Activated CD4-positive, alpha-beta T cell treated with anti-CD3 and anti-CD28 coated beads, Interleukin-2, amount 10 ng/mL, durations not matched to agents 7 days and 5 days (primary cell): ENCODE data around the gene CTDSP2. TPM values are rescaled to one million over a fixed set of nuclear protein-coding genes. Genes with fewer than 3 reads are reported as not detected.
A peak's percentile ranks its signal among the peaks of the same experiment; 100 is the strongest.
"Not testable (repeated sequence)": the region's sequence is repeated elsewhere in the genome, so short reads cannot be mapped to it uniquely, and the experiment has no call there.

Experiments
- CTCF ChIA-PET: fragments of 350-600 bp; sonication (Branson Sonifier 250); formaldehyde crosslinking; loops from one replicate; lab custom pipeline; 2021; ENCODE audit warnings: antibody characterized with exemption; lab: Charles Lee
- POLR2A ChIA-PET: fragments of 350-600 bp; sonication (Branson Sonifier 250); formaldehyde crosslinking; loops from one replicate; lab custom pipeline; 2021; ENCODE audit warnings: antibody characterized with exemption; lab: Charles Lee
- DNase-seq: peaks from one replicate; pipeline ENCODE4 v3.0.0-alpha.2; 2020
- H3K27ac Mint-ChIP-seq: one replicate; pipeline ENCODE4 v1.8.0; 2021; ENCODE audit warnings: mild to moderate bottlenecking, moderate library complexity, mixed read lengths
- H3K27me3 Mint-ChIP-seq: one replicate; pipeline ENCODE4 v1.8.0; 2021; ENCODE audit warnings: mixed read lengths
- H3K36me3 Mint-ChIP-seq: one replicate; pipeline ENCODE4 v1.8.0; 2021; ENCODE audit warnings: low read depth, mixed read lengths
- H3K4me1 Mint-ChIP-seq: one replicate; pipeline ENCODE4 v1.8.0; 2021; ENCODE audit warnings: mixed read lengths
- H3K4me3 Mint-ChIP-seq: one replicate; pipeline ENCODE4 v1.8.0; 2021; ENCODE audit warnings: mild to moderate bottlenecking, moderate library complexity, mixed read lengths
- H3K9me3 Mint-ChIP-seq: one replicate; pipeline ENCODE4 v1.8.0; 2021; ENCODE audit warnings: mixed read lengths
- total RNA-seq, 2 experiments: library from RNA; stranded (reverse); gene quantifications; one replicate each; pipeline ENCODE4 v1.2.3, GENCODE V29; 2021

CTDSP2 gene
- total RNA-seq, 2 experiments from 2014 or later, result 144 to 156 TPM

- H3K36me3 Mint-ChIP-seq, result peaks cover 5% of the 10 kb centered on the region
- H3K27ac Mint-ChIP-seq, result peak overlapping the region; percentile 7
- POLR2A ChIA-PET, result no interaction called here
- peaks cover 3% of the 10 kb centered on the region for H3K9me3 Mint-ChIP-seq
- CTCF ChIA-PET, result interaction anchor here (0.7 to 1.2 kb wide), 3 partner anchors 23 to 126 kb away, joined by 3 read pairs; no protein-coding TSS in a partner anchor
- H3K4me1 Mint-ChIP-seq, result peaks cover 42% of the 10 kb centered on the region
- DNase-seq, result no peak
- H3K4me3 Mint-ChIP-seq, result no peak overlapping the region
- no peaks in the 10 kb centered on the region for H3K27me3 Mint-ChIP-seq
Observed at GRCh38 chr12:57779736-57780135, 66.8 kb downstream of the CTDSP2 start.

- Mint-ChIP-seq H3K36me3 (peaks cover 3% of the 10 kb centered on the region), H3K4me1 (peaks cover 41% of the 10 kb centered on the region), H3K9me3 (peaks cover 3% of the 10 kb centered on the region), H3K27me3 (no peaks in the 10 kb centered on the region), H3K27ac (no peak overlapping the region), H3K4me3 (no peak overlapping the region)
- DNase-seq, result no peak
- CTCF ChIA-PET, result interaction anchor here (0.7 to 1.0 kb wide), 3 partner anchors 9 to 128 kb away, joined by 3 to 4 read pairs (median 3); no protein-coding TSS in a partner anchor
- POLR2A ChIA-PET, result no interaction called here
Observed at GRCh38 chr12:57777911-57778310, 68.6 kb downstream of the CTDSP2 start.

GRCh38 chr12:57777367-57777766 lies 69.2 kb downstream of the CTDSP2 start:
- Mint-ChIP-seq H3K4me1 (peaks cover 37% of the 10 kb centered on the region), H3K27ac (no peak overlapping the region), H3K4me3 (no peak overlapping the region), H3K27me3 (no peaks in the 10 kb centered on the region), H3K36me3 (peaks cover 3% of the 10 kb centered on the region), H3K9me3 (peaks cover 3% of the 10 kb centered on the region)
- ChIA-PET CTCF (interaction anchor here (0.6 to 1.3 kb wide), 3 partner anchors 10 to 128 kb away, joined by 3 to 5 read pairs (median 4); partner anchors contain the start of gene CYP27B1), POLR2A (no interaction called here)
- no peak for DNase-seq

GRCh38 chr12:57776247-57776587 lies 70.3 kb downstream of the CTDSP2 start:
- Mint-ChIP-seq H3K4me3 (no peak overlapping the region), H3K36me3 (peaks cover 9% of the 10 kb centered on the region), H3K27ac (no peak overlapping the region), H3K27me3 (no peaks in the 10 kb centered on the region), H3K4me1 (peaks cover 33% of the 10 kb centered on the region), H3K9me3 (no peaks in the 10 kb centered on the region)
- ChIA-PET CTCF (interaction anchor here (1.3 kb wide), 1 partner anchor 9 kb away, joined by 5 read pairs; the partner anchor contains the start of gene CYP27B1), POLR2A (no interaction called here)
- no peak for DNase-seq

GRCh38 chr12:57775563-57776246 lies 70.8 kb downstream of the CTDSP2 start:
- Mint-ChIP-seq H3K27ac (no peak overlapping the region), H3K4me3 (no peak overlapping the region), H3K27me3 (no peaks in the 10 kb centered on the region), H3K36me3 (peaks cover 9% of the 10 kb centered on the region), H3K9me3 (no peaks in the 10 kb centered on the region), H3K4me1 (peaks cover 31% of the 10 kb centered on the region)
- POLR2A ChIA-PET, result no interaction called here
- no peak for DNase-seq
- CTCF ChIA-PET, result interaction anchor here (1.1 to 1.3 kb wide), 3 partner anchors 8 to 19 kb away, joined by 3 to 5 read pairs (median 3); partner anchors contain the start of gene CYP27B1

GRCh38 chr12:57775044-57775443 lies 71.5 kb downstream of the CTDSP2 start:
- POLR2A ChIA-PET, result no interaction called here
- no peaks in the 10 kb centered on the region for H3K9me3 Mint-ChIP-seq
- peaks cover 30% of the 10 kb centered on the region for H3K4me1 Mint-ChIP-seq
- no peak for DNase-seq
- peaks cover 9% of the 10 kb centered on the region for H3K36me3 Mint-ChIP-seq
- H3K4me3 Mint-ChIP-seq, result no peak overlapping the region
- no peak overlapping the region for H3K27ac Mint-ChIP-seq
- H3K27me3 Mint-ChIP-seq, result no peaks in the 10 kb centered on the region
- CTCF ChIA-PET, result interaction anchor here (0.6 to 1.3 kb wide), 4 partner anchors 8 to 153 kb away, joined by 3 to 6 read pairs (median 4); partner anchors contain the start of gene TSFM

GRCh38 chr12:57774634-57775033 lies 71.9 kb downstream of the CTDSP2 start:
- POLR2A ChIA-PET, DNase-seq, H3K4me3 Mint-ChIP-seq, H3K27me3 Mint-ChIP-seq, H3K27ac Mint-ChIP-seq, H3K9me3 Mint-ChIP-seq: not testable (repeated sequence)
- CTCF ChIA-PET, result interaction anchor here (0.6 to 1.3 kb wide), 5 partner anchors 8 to 153 kb away, joined by 3 to 6 read pairs (median 3); partner anchors contain the start of gene TSFM
- H3K4me1 Mint-ChIP-seq, result peaks cover 30% of the 10 kb centered on the region
- peaks cover 12% of the 10 kb centered on the region for H3K36me3 Mint-ChIP-seq

GRCh38 chr12:57772429-57773322 lies 73.9 kb downstream of the CTDSP2 start, which contains the start of gene EEF1AKMT3:
TSS of gene EEF1AKMT3 (plus strand) at chr12:57772614. CDS start at chr12:57772725, 111 bp downstream.
- peak; percentile 44 for DNase-seq
- peaks cover 28% of the 10 kb centered on the region for H3K4me1 Mint-ChIP-seq
- H3K4me3 Mint-ChIP-seq, result peak within 1 kb of the TSS; percentile 94
- no peaks in the 10 kb centered on the region for H3K27me3 Mint-ChIP-seq
- H3K36me3 Mint-ChIP-seq, result peaks cover 18% of the 10 kb centered on the region
- ChIA-PET CTCF (interaction anchor here (0.6 to 1.5 kb wide), 5 partner anchors 8 to 221 kb away, joined by 3 to 8 read pairs (median 5); partner anchors contain the start of gene TSFM), POLR2A (interaction anchor here (0.5 kb wide), 1 partner anchor 639 kb away, joined by 5 read pairs; no protein-coding TSS in a partner anchor)
- H3K9me3 Mint-ChIP-seq, result no peaks in the 10 kb centered on the region
- H3K27ac Mint-ChIP-seq, result peak within 1 kb of the TSS; percentile 97

- H3K27ac Mint-ChIP-seq, result peak within 1 kb of the TSS; percentile 97
- ChIA-PET POLR2A (no interaction called here), CTCF (interaction anchor here (0.9 to 1.5 kb wide), 4 partner anchors 9 to 15 kb away, joined by 5 to 8 read pairs (median 5); partner anchors contain the start of gene TSFM)
- H3K36me3 Mint-ChIP-seq, result peaks cover 18% of the 10 kb centered on the region
- peaks cover 28% of the 10 kb centered on the region for H3K4me1 Mint-ChIP-seq
- DNase-seq, result peak; percentile 95
- H3K27me3 Mint-ChIP-seq, result no peaks in the 10 kb centered on the region
- no peaks in the 10 kb centered on the region for H3K9me3 Mint-ChIP-seq
- peak within 1 kb of the TSS; percentile 94 for H3K4me3 Mint-ChIP-seq
Observed at GRCh38 chr12:57771873-57772428, 74.6 kb downstream of the CTDSP2 start, which contains the start of gene METTL1. TSS of gene METTL1 (minus strand) at chr12:57772105. CDS start at chr12:57772083, 22 bp downstream.

DNA sequence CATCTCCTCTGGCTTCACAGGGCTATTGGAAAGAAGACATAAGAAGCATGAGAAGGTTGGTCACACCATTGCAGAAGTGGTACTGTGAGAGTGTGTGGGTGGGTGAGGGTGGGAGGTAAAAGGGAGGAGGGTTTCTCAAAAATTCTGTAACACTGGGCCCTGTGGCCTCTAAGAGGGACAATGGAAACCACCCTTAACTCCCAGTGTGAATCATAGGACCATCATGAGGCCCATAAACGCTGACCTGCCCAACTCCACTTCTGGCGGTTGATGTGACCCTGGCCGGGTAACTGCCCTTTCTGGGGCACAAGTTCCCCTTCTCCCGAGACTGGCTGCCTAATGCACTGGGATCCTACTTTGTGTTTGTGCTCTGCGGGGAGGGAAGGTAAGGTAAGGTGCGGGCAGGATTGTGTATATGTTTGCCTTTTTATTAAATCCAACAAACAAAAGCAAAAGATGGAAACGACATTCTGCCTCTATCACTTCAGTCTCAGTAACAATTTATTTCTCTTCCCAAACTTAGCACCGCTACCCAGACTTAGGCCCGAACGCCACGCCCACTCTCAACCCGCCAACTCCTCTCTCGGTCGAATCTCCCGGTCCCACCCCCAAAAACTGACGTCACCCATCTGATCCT lies 75.2 kb downstream of the CTDSP2 start:
- Mint-ChIP-seq H3K4me3 (peak overlapping the region; percentile 94), H3K27me3 (peaks cover 3% of the 10 kb centered on the region), H3K4me1 (peaks cover 34% of the 10 kb centered on the region), H3K9me3 (no peaks in the 10 kb centered on the region), H3K27ac (peak overlapping the region; percentile 97), H3K36me3 (peaks cover 18% of the 10 kb centered on the region)
- POLR2A ChIA-PET, result no interaction called here
- DNase-seq, result peak; percentile 89
- CTCF ChIA-PET, result interaction anchor here (0.9 to 1.5 kb wide), 5 partner anchors 9 to 15 kb away, joined by 5 to 8 read pairs (median 5); partner anchors contain the start of gene TSFM

GRCh38 chr12:57770734-57771133 lies 75.8 kb downstream of the CTDSP2 start:
- POLR2A ChIA-PET, result no interaction called here
- Mint-ChIP-seq H3K9me3 (no peaks in the 10 kb centered on the region), H3K27me3 (peaks cover 6% of the 10 kb centered on the region), H3K36me3 (peaks cover 17% of the 10 kb centered on the region), H3K4me3 (peak overlapping the region; percentile 94), H3K4me1 (peaks cover 40% of the 10 kb centered on the region), H3K27ac (no peak overlapping the region)
- CTCF ChIA-PET, result interaction anchor here (1.3 kb wide), 1 partner anchor 11 kb away, joined by 5 read pairs; no protein-coding TSS in a partner anchor
- DNase-seq, result no peak
